SK-N-SH (cell line): Measurements from ENCODE around the gene HSPE1. TPM values are rescaled to one million over a fixed set of nuclear protein-coding genes. Genes with fewer than 3 reads are reported as not detected.

Source experiments
- CTCF ChIA-PET: fragments of 300-600, 350-600 bp; formaldehyde crosslinking; extraction: SDS; loops from one replicate; lab custom pipeline; 2021; lab: Yijun Ruan, JAX
- POLR2A ChIA-PET: fragments of 350-600 bp; sonication (Branson Sonifier 250); formaldehyde crosslinking; extraction: SDS; loops from one replicate; lab custom pipeline; 2020; ENCODE audit warnings: antibody characterized with exemption, inconsistent platforms; lab: Yijun Ruan, JAX
- DNase-seq: peaks from one replicate; pipeline ENCODE4 v3.0.0; 2012
- H2AFZ ChIP-seq: fragments of 200-600 bp; sonication (generic); 2 replicates; pipeline ENCODE4 v1.8.1; 2016; ENCODE audit warnings: antibody characterized with exemption, mild to moderate bottlenecking, low read depth
- H3F3A ChIP-seq: fragments of 200-600 bp; sonication (generic); replicated peaks from 2 replicates; pipeline ENCODE3; 2016; ENCODE audit warnings: antibody characterized with exemption, mild to moderate bottlenecking; ENCODE audit not compliant: insufficient read depth
- H3K27ac ChIP-seq, 2 experiments: fragments of 200-500 bp in 1 of 2; fragments of 200-600 bp in 1 of 2; sonication (Bioruptor generic) in 1 of 2; sonication (generic), shearing (Covaris generic) in 1 of 2; 2 replicates each; pipeline versions ENCODE4 v1.5.1 to v1.6.1; 2014 to 2016; ENCODE audit warnings: low read depth in 2 of 2, inconsistent platforms in 1 of 2, low read length in 1 of 2, mild to moderate bottlenecking in 1 of 2, mixed read lengths in 1 of 2
- H3K27me3 ChIP-seq: fragments of 200-600 bp; sonication (generic), shearing (Covaris generic); 2 replicates; pipeline ENCODE4 v1.6.1; 2016; ENCODE audit warnings: mixed run types; ENCODE audit not compliant: insufficient read depth
- H3K36me3 ChIP-seq, 2 experiments: fragments of 200-500 bp in 1 of 2; fragments of 200-600 bp in 1 of 2; sonication (Bioruptor generic) in 1 of 2; sonication (generic) in 1 of 2; replicated peaks in 1 of 2; 2 replicates each; pipeline versions ENCODE3 to v1.5.1; 2014 to 2016; ENCODE audit warnings: low read length in 1 of 2, mild to moderate bottlenecking in 1 of 2; ENCODE audit not compliant: insufficient read depth in 2 of 2, control insufficient read depth in 1 of 2
- H3K4me1 ChIP-seq, 2 experiments: fragments of 200-500 bp in 1 of 2; fragments of 200-600 bp in 1 of 2; sonication (Bioruptor generic) in 1 of 2; sonication (generic), shearing (Covaris generic) in 1 of 2; 2 replicates each; pipeline versions ENCODE4 v1.5.1 to v1.6.1; 2014 to 2016; ENCODE audit warnings: low read depth in 1 of 2, low read length in 1 of 2, mixed run types in 1 of 2; ENCODE audit not compliant: insufficient read depth in 2 of 2, control insufficient read depth in 1 of 2
- H3K4me2 ChIP-seq: fragments of 200-600 bp; sonication (generic), shearing (Covaris generic); 2 replicates; pipeline ENCODE4 v1.6.1; 2017; ENCODE audit warnings: mixed run types
- H3K4me3 ChIP-seq, 2 experiments: fragments of 200-500 bp in 1 of 2; fragments of 200-600 bp in 1 of 2; sonication (Bioruptor generic) in 1 of 2; sonication (generic), shearing (Covaris generic) in 1 of 2; 2 replicates each; pipeline versions ENCODE4 v1.5.1 to v1.8.1; 2014 to 2016; ENCODE audit warnings: low read depth in 2 of 2, inconsistent platforms in 1 of 2, low read length in 1 of 2, mild to moderate bottlenecking in 1 of 2, mixed read lengths in 1 of 2, moderate library complexity in 1 of 2
- H3K79me2 ChIP-seq: fragments of 200-600 bp; sonication (generic); 2 replicates; pipeline ENCODE4 v1.8.1; 2017; ENCODE audit warnings: mild to moderate bottlenecking; ENCODE audit not compliant: insufficient read depth
- H3K9ac ChIP-seq: fragments of 200-600 bp; sonication (generic); 2 replicates; pipeline ENCODE4 v1.6.1; 2017; ENCODE audit warnings: mixed run types
- H3K9me2 ChIP-seq: fragments of 200-600 bp; sonication (generic); 2 replicates; pipeline ENCODE4 v1.6.1; 2017; ENCODE audit warnings: mixed run types
- H3K9me3 ChIP-seq: fragments of 200-600 bp; sonication (generic); 2 replicates; pipeline ENCODE4 v1.6.1; 2017; ENCODE audit warnings: mixed run types, mild to moderate bottlenecking, moderate library complexity
- H4K20me1 ChIP-seq: fragments of 200-600 bp; sonication (generic); 2 replicates; pipeline ENCODE4 v1.6.1; 2017; ENCODE audit warnings: mild to moderate bottlenecking, mixed run types; ENCODE audit not compliant: insufficient read depth
- ELF1 ChIP-seq: IDR thresholded peaks from 2 replicates; pipeline ENCODE4 v1.4.0; 2012
- FOXM1 ChIP-seq: IDR thresholded peaks from 2 replicates; pipeline ENCODE4 v1.4.0; 2012; ENCODE audit warnings: low read depth, mild to moderate bottlenecking
- GABPA ChIP-seq: IDR thresholded peaks from 2 replicates; pipeline ENCODE4 v1.4.0; 2012; ENCODE audit warnings: low read depth, mild to moderate bottlenecking
- JUND ChIP-seq: IDR thresholded peaks from 2 replicates; pipeline ENCODE4 v1.4.0; 2012
- NFIC ChIP-seq: IDR thresholded peaks from 2 replicates; pipeline ENCODE4 v1.4.0; 2012; ENCODE audit warnings: borderline replicate concordance
- NRF1 ChIP-seq: IDR thresholded peaks from 2 replicates; pipeline ENCODE4 v1.6.1; 2012; ENCODE audit warnings: low read depth, mild to moderate bottlenecking, low read length
- POLR2AphosphoS5 ChIP-seq: IDR thresholded peaks from 2 replicates; pipeline ENCODE4 v1.6.1; 2012; ENCODE audit warnings: low read depth, low read length
- RCOR1 ChIP-seq: fragments of 150-350 bp; IDR thresholded peaks from 2 replicates; pipeline ENCODE4 v1.6.1; 2017; ENCODE audit warnings: antibody characterized with exemption, low read length
- RFX5 ChIP-seq: IDR thresholded peaks from 2 replicates; pipeline ENCODE4 v1.6.1; 2012; ENCODE audit warnings: mild to moderate bottlenecking, improper control_type of control experiment, low read length
- RXRA ChIP-seq: IDR thresholded peaks from 2 replicates; pipeline ENCODE4 v1.4.0; 2012; ENCODE audit warnings: low read depth, mild to moderate bottlenecking, borderline replicate concordance
- SIN3A ChIP-seq: IDR thresholded peaks from 2 replicates; pipeline ENCODE4 v1.6.1; 2012; ENCODE audit warnings: low read depth, mild to moderate bottlenecking, low read length, moderate library complexity, borderline replicate concordance
- SMC3 ChIP-seq: IDR thresholded peaks from 2 replicates; pipeline ENCODE4 v1.6.1; 2012; ENCODE audit warnings: low read depth, low read length, improper control_type of control experiment
- TAF1 ChIP-seq: IDR thresholded peaks from 2 replicates; pipeline ENCODE4 v1.6.1; 2012; ENCODE audit warnings: low read depth, mild to moderate bottlenecking, low read length, moderate library complexity, borderline replicate concordance
- TEAD4 ChIP-seq: IDR thresholded peaks from 2 replicates; pipeline ENCODE4 v1.4.0; 2012; ENCODE audit warnings: mild to moderate bottlenecking, borderline replicate concordance; ENCODE audit not compliant: insufficient read depth
- USF1 ChIP-seq: IDR thresholded peaks from 2 replicates; pipeline ENCODE4 v1.4.0; 2012; ENCODE audit warnings: low read depth, borderline replicate concordance
- WGBS: methylation state at CpG from one replicate; pipeline ENCODE4 v1.1.6; 2017; ENCODE audit warnings: low lambda C conversion rate; 5-methylcytosine and 5-hydroxymethylcytosine counted together
- polyA plus RNA-seq, 3 experiments: library from polyadenylated mRNA; depleted of rRNA; stranded (reverse); fragments of >200 nt; gene quantifications; 2 replicates each; pipeline ENCODE4 v1.2.3, GENCODE V29; 2012
- TF ChIP-seq, protein P1 (sequence below): IDR thresholded peaks from 2 replicates; pipeline ENCODE4; 2012
- TF ChIP-seq, protein P2 (sequence below): IDR thresholded peaks from 2 replicates; pipeline ENCODE4 v1.4.0; 2012; ENCODE audit warnings: low read depth
- TF ChIP-seq, protein P3 (sequence below): fragments of 200-600 bp; sonication (generic); IDR thresholded peaks from 2 replicates; pipeline ENCODE4 v1.6.1; 2017; ENCODE audit warnings: antibody characterized with exemption, mild to moderate bottlenecking, moderate library complexity
- TF ChIP-seq, protein P4 (sequence below): IDR thresholded peaks from 2 replicates; pipeline ENCODE4 v1.6.1; 2012; ENCODE audit warnings: mild to moderate bottlenecking, low read depth, low read length, moderate library complexity

Gene HSPE1
- polyA plus RNA-seq, 1 of the 3 experiments (the other 2 are of a cell fraction) = 130 TPM

DNA sequence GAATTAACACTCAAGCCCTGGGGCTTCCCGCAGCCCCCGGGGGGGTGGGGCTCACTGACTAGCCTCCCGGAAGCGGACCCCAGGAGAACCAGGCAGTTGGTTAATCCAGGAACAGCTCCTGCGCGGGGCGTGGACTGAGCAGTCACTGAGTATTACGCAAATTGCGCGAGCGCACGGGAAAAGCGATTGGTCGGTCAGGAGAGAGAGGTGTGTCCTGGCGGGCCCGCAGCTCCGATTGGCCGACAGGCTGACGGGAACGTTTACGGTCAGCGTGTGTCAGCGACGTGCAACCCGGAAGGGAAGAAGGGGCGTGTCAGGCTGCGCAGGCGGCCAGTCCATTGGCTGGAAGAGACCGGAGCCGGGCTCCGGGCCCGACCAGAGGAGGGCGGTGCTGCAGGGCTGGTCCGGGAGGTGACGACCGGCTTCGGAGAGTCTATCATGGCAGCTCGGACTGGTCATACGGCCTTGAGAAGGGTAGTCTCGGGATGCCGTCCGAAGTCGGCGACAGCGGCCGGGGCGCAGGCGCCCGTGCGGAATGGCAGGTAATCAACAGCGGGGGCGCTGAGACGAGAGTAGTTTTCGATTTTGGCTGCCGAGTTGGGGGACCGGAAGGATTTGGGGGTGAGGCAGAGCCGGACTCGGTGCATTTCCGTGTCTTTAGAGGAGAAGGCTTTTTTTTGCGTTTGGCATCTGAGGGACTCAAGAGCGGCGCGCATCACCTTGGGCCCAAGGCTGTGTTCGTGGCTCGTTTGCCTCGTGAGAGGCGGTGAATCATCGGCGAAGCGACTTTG lies 46.9 kb upstream of the HSPE1 start, which contains the start of gene COQ10B (continued):
- TF ChIP-seq, protein P1, sequence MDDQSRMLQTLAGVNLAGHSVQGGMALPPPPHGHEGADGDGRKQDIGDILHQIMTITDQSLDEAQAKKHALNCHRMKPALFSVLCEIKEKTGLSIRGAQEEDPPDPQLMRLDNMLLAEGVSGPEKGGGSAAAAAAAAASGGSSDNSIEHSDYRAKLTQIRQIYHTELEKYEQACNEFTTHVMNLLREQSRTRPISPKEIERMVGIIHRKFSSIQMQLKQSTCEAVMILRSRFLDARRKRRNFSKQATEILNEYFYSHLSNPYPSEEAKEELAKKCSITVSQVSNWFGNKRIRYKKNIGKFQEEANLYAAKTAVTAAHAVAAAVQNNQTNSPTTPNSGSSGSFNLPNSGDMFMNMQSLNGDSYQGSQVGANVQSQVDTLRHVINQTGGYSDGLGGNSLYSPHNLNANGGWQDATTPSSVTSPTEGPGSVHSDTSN = no peak
- TF ChIP-seq RXRA (no peak), JUND (peak; percentile 53), TEAD4 (no peak), FOXM1 (no peak), SMC3 (no peak), NFIC (no peak)
- TF ChIP-seq, protein P2, sequence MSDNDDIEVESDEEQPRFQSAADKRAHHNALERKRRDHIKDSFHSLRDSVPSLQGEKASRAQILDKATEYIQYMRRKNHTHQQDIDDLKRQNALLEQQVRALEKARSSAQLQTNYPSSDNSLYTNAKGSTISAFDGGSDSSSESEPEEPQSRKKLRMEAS = peak; percentile 87
- TF ChIP-seq, protein P3, sequence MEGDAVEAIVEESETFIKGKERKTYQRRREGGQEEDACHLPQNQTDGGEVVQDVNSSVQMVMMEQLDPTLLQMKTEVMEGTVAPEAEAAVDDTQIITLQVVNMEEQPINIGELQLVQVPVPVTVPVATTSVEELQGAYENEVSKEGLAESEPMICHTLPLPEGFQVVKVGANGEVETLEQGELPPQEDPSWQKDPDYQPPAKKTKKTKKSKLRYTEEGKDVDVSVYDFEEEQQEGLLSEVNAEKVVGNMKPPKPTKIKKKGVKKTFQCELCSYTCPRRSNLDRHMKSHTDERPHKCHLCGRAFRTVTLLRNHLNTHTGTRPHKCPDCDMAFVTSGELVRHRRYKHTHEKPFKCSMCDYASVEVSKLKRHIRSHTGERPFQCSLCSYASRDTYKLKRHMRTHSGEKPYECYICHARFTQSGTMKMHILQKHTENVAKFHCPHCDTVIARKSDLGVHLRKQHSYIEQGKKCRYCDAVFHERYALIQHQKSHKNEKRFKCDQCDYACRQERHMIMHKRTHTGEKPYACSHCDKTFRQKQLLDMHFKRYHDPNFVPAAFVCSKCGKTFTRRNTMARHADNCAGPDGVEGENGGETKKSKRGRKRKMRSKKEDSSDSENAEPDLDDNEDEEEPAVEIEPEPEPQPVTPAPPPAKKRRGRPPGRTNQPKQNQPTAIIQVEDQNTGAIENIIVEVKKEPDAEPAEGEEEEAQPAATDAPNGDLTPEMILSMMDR = peak; percentile 28
- TF ChIP-seq, all 33 proteins: peak for 15

- Histone ChIP-seq H3K9ac (peak overlapping the region; percentile 100), H3K9me3 (no peaks in the 10 kb centered on the region), H3K4me2 (peak overlapping the region; percentile 69), H3K4me3 (peak overlapping the region; percentile 77 to 83), H4K20me1 (peaks cover 47% of the 10 kb centered on the region), H3K4me1 (no peaks in the 10 kb centered on the region; a peak in 2 of 4 replicates), H3K27ac (peak overlapping the region; percentile 92 to 100), H3K36me3 (no peaks in the 10 kb centered on the region), H2AFZ (0 out of 2 replicates have a peak overlapping the region, but pooled peaks have one; percentile 31), H3K27me3 (no peaks in the 10 kb centered on the region), H3F3A (peaks cover 11% of the 10 kb centered on the region), H3K9me2 (no peaks in the 10 kb centered on the region), H3K79me2 (peaks cover 54% of the 10 kb centered on the region)
- DNase-seq = no peak
- POLR2A ChIA-PET = interaction anchor here (1.5 to 1.8 kb wide), 3 partner anchors 19 to 47 kb away, joined by 6 to 15 read pairs (median 8); partner anchors contain the start of genes HSPD1, HSPE1 and SF3B1
- TF ChIP-seq RFX5 (peak; percentile 67), TAF1 (peak; percentile 77), GABPA (peak; percentile 18; the same call in 1 of the 2 replicates), JUND (no peak), RCOR1 (peak; percentile 20; the same call in 1 of the 2 replicates), POLR2AphosphoS5 (0 out of 2 replicates have a peak, but pooled peaks have one; percentile 9), ELF1 (peak; percentile 54; the same call in 1 of the 2 replicates), NRF1 (no peak), USF1 (no peak), SIN3A (peak; percentile 78; the same call in 1 of the 2 replicates)
- TF ChIP-seq, protein P4, sequence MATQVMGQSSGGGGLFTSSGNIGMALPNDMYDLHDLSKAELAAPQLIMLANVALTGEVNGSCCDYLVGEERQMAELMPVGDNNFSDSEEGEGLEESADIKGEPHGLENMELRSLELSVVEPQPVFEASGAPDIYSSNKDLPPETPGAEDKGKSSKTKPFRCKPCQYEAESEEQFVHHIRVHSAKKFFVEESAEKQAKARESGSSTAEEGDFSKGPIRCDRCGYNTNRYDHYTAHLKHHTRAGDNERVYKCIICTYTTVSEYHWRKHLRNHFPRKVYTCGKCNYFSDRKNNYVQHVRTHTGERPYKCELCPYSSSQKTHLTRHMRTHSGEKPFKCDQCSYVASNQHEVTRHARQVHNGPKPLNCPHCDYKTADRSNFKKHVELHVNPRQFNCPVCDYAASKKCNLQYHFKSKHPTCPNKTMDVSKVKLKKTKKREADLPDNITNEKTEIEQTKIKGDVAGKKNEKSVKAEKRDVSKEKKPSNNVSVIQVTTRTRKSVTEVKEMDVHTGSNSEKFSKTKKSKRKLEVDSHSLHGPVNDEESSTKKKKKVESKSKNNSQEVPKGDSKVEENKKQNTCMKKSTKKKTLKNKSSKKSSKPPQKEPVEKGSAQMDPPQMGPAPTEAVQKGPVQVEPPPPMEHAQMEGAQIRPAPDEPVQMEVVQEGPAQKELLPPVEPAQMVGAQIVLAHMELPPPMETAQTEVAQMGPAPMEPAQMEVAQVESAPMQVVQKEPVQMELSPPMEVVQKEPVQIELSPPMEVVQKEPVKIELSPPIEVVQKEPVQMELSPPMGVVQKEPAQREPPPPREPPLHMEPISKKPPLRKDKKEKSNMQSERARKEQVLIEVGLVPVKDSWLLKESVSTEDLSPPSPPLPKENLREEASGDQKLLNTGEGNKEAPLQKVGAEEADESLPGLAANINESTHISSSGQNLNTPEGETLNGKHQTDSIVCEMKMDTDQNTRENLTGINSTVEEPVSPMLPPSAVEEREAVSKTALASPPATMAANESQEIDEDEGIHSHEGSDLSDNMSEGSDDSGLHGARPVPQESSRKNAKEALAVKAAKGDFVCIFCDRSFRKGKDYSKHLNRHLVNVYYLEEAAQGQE = peak; percentile 24; the same call in 1 of the 2 replicates
- CTCF ChIA-PET = no interaction called here
- whole genome bisulfite sequencing = 1% methylated on average over 11 of the region's 11 CpGs
These were observed 46.2 kb upstream of the HSPE1 start for GRCh38 chr2:197453914-197454398.
